HL-60 (cell line): ENCODE measurements around the gene TOX2.

Source experiments
- CTCF ChIP-seq: IDR thresholded peaks from one replicate; pipeline ENCODE4 v1.5.1; 2011; ENCODE audit warnings: low read length, control low read depth, inconsistent platforms; ENCODE audit not compliant: insufficient read depth
- GABPA ChIP-seq: IDR thresholded peaks from 2 replicates; pipeline ENCODE4 v1.6.1; 2012; ENCODE audit warnings: low read depth
- POLR2AphosphoS5 ChIP-seq: IDR thresholded peaks from 2 replicates; pipeline ENCODE4 v1.6.1; 2012; ENCODE audit warnings: low read depth

GRCh38 chr20:44113618-44114376 is 199.1 kb downstream of the TOX2 start:
- TF ChIP-seq CTCF: no peak
- no peak for TF ChIP-seq GABPA
- no peak for TF ChIP-seq POLR2AphosphoS5
